Kidney (tissue), 14 donors: ENCODE results near the gene BTBD17. TPM values are rescaled to one million over a fixed set of nuclear protein-coding genes. Genes with fewer than 3 reads are reported as not detected.

Experiments
- DNase-seq, 5 donors: peaks; one replicate each; pipeline ENCODE4 v3.0.0-alpha.2; 2013 to 2020
- FAIRE-seq: peaks from 2 replicates; lab custom pipeline; 2012; peaks lifted over from hg19 to GRCh38; lab: Jason Lieb, UNC
- H3K27ac ChIP-seq, 2 donors: one replicate each; pipeline ENCODE4 v1.7.0; 2013; ENCODE audit warnings: low read depth in 2 of 2, low read length in 2 of 2, inconsistent platforms in 1 of 2
- H3K27me3 ChIP-seq: one replicate; pipeline ENCODE4 v1.7.1; 2013; ENCODE audit warnings: low read length, inconsistent platforms; ENCODE audit not compliant: control insufficient read depth, insufficient read depth
- H3K36me3 ChIP-seq, 3 donors: one replicate each; pipeline versions ENCODE4 v1.7.0 to v1.7.1; 2013; ENCODE audit warnings: low read length in 3 of 3, control low read depth in 1 of 3, inconsistent platforms in 1 of 3; ENCODE audit not compliant: insufficient read depth in 3 of 3, control insufficient read depth in 2 of 3
- H3K4me1 ChIP-seq, 3 donors: one replicate each; pipeline versions ENCODE4 v1.7.0 to v1.7.1; 2013; ENCODE audit warnings: low read length in 3 of 3, inconsistent platforms in 1 of 3, low read depth in 1 of 3; ENCODE audit not compliant: control insufficient read depth in 2 of 3, insufficient read depth in 2 of 3
- H3K4me3 ChIP-seq, 3 donors: one replicate each; pipeline versions ENCODE4 v1.7.0 to v1.8.1; 2013; ENCODE audit warnings: low read length in 3 of 3, control low read depth in 1 of 3, inconsistent platforms in 1 of 3
- H3K9ac ChIP-seq, 3 donors: one replicate each; pipeline versions ENCODE4 v1.7.0 to v1.7.1; 2013; ENCODE audit warnings: low read length in 3 of 3, control low read depth in 1 of 3, inconsistent platforms in 1 of 3
- H3K9me3 ChIP-seq, 3 donors: one replicate each; pipeline versions ENCODE4 v1.7.0 to v1.7.1; 2013; ENCODE audit warnings: low read length in 3 of 3, control low read depth in 1 of 3, inconsistent platforms in 1 of 3; ENCODE audit not compliant: control insufficient read depth in 2 of 3, insufficient read depth in 1 of 3
- CTCF ChIP-seq: IDR thresholded peaks from 3 replicates; pipeline ENCODE4 v1.5.1; 2012; ENCODE audit warnings: mild to moderate bottlenecking, moderate library complexity, borderline replicate concordance; ENCODE audit not compliant: insufficient read depth; ENCODE audit errors: extremely low read depth
- intact Hi-C: fragments of 100-400 bp; cut with DNase I; formaldehyde crosslinking; loops from one replicate; pipeline ENCODE4 v1.11.1; 2022
- polyA plus RNA-seq: library from polyadenylated mRNA; stranded (reverse); fragments of 350-450 nt; fragmentation: Illumina TruSeq; extraction: RNeasy Lipid Tissue Mini Kit (QIAGEN cat#74804); gene quantifications from one replicate; pipeline ENCODE4 v1.2.3, GENCODE V29; 2014; ENCODE audit warnings: low read depth, low replicate concordance; ENCODE audit not compliant: insufficient read depth
- total RNA-seq: library from RNA; stranded (reverse); fragmentation: NEBNext Ultra II Directional; extraction: Animal tissue kit (Norgen Biotek cat#: 25700); gene quantifications from one replicate; pipeline ENCODE4 v1.2.1, GENCODE V29; 2021
- donor health status: control.
- donor health status: control.
- donor health status: control.
- donor health status: control.
- donor health status: control.
- donor health status: DM: yes; HTN: yes; CAD: no.
- donor health status: Normal renal cell carcinoma (clear cell type).

BTBD17 gene
- total and polyA plus RNA-seq, 2 donors from 2014 or later: not detected

GRCh38 chr17:74394977-74395376 lies 33.3 kb upstream of the BTBD17 start:
- Histone ChIP-seq H3K4me3 (no peak overlapping the region), H3K27ac (no peak overlapping the region), H3K36me3 (no peaks in the 10 kb centered on the region), H3K27me3 (no peaks in the 10 kb centered on the region), H3K4me1 (no peaks in the 10 kb centered on the region), H3K9me3 (no peaks in the 10 kb centered on the region), H3K9ac (no peak overlapping the region)
- TF ChIP-seq CTCF: no peak
- intact Hi-C loops: no loop called here
- FAIRE-seq (no peak), DNase-seq (no peak)

GRCh38 chr17:74394275-74394950 lies 32.7 kb upstream of the BTBD17 start:
- TF ChIP-seq CTCF: no peak
- intact Hi-C loops: no loop called here
- no peaks in the 10 kb centered on the region for H3K9me3 ChIP-seq
- H3K4me1 ChIP-seq: no peaks in the 10 kb centered on the region
- H3K27me3 ChIP-seq: no peaks in the 10 kb centered on the region
- no peak overlapping the region for H3K9ac ChIP-seq
- no peak overlapping the region for H3K4me3 ChIP-seq
- H3K27ac ChIP-seq: no peak overlapping the region
- DNase-seq (no peak), FAIRE-seq (no peak)
- no peaks in the 10 kb centered on the region for H3K36me3 ChIP-seq

GRCh38 chr17:74393346-74393942 lies 31.8 kb upstream of the BTBD17 start:
- no peaks in the 10 kb centered on the region for H3K27me3 ChIP-seq
- no peak overlapping the region for H3K9ac ChIP-seq
- DNase-seq (no peak), FAIRE-seq (no peak)
- H3K27ac ChIP-seq: no peak overlapping the region
- intact Hi-C loops: no loop called here
- H3K9me3 ChIP-seq: no peaks in the 10 kb centered on the region
- no peak for TF ChIP-seq CTCF
- no peak overlapping the region for H3K4me3 ChIP-seq
- H3K4me1 ChIP-seq: no peaks in the 10 kb centered on the region
- no peaks in the 10 kb centered on the region for H3K36me3 ChIP-seq
